Activated effector memory CD4-positive, alpha-beta T cell treated with anti-CD3 and anti-CD28 coated beads, Interleukin-2, amount 50 U/mL, for 16 hours (primary cell): Measurements from ENCODE around the gene PNCK.
"Not testable (repeated sequence)": the region's sequence is repeated elsewhere in the genome, so short reads cannot be mapped to it uniquely, and the experiment has no call there.

Experiments used
- DNase-seq: peaks from one replicate; pipeline ENCODE4 v3.0.0-alpha.2; 2020

PNCK gene

GRCh38 chrX:153685751-153686696 lies 12.4 kb upstream of the PNCK start:
- DNase-seq: no peak

DNA sequence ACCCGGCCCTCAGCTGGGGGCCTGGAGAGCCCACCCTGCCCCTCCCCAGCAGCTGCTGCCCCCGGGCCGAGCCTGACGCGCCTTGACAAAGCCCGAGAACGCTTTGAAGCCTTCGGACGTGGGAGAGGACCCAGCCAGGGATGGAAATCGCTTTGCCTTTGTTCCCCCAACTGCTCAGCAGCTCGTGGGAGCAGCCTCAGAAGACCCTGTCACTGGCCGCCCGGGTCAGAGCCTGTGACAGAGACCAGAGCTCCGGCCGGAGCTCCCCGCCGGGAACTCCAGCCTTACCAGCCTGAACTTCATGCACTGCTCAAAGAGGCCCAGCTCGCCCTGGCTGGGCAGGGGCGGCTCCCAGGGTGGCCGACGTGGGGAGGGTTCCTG lies 11.5 kb upstream of the PNCK start:
- DNase-seq: no peak

DNA sequence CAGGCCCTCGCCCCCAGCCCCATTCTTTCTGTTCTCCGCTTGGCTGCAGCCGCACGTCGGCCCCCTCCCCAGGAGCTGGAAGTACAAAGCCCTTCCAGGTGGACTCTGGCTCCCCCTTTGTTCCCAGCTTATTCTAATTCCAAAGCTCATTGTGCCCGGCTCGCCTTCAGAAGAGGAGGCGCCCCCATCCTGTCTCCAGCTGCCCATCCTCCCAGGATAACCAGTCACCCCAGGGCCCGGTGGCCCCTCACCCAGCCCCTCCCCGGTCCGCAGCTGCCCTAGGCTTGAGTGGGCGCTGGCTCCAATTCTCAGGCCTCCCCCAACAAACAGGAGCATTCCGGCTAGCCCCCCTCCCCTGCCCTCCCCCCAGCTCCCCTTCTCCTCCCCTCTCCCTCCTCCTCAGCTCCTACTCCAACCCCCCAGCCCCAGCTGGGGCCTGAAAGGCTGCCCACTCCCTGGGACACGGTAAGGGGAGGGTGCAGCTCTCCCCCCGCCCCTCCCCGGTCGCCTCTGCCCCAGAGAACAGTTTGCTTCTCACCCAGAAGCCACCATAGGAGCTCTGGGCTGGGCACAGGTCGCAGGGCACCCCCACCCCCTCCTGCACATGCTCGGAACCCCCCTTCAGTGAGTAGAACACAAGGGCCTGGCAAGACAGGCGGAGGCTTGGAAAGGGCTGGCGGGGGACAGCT lies 11.0 kb upstream of the PNCK start:
- DNase-seq: peak; percentile 5

- DNase-seq: not testable (repeated sequence)
These were observed 9.9 kb upstream of the PNCK start for GRCh38 chrX:153683486-153683885.

- DNase-seq: no peak
These were observed 7.6 kb upstream of the PNCK start for GRCh38 chrX:153681175-153681574.

DNA sequence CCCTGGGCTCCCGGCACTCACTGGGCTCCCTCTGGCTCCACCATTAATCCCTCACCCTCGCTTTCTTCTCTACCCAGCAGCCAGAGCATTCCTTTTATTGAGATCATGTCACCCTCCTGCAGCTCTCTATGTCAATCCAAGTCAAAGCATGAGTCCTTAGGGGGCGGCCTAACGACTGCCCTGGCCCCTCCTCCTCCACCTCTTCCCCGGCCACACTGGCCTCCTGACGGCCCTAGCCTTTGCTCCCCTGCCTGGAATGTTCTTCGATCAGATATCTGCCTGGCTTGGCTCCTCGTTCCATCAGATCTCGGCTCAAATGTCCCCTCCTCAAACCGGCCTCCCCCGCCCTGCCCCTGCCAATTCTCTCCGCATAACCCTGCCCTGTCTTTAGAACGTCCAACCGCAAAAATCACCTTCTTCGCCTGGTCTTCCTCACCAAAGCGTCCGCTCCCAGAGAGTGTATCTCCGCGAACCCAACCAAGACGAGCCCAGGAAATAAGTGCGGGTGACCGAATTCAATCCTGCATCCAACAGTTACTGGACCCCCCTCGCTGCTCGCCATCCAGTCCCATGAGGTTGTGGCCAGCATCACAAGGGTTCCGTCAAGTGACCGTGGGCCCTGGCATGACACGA lies 722 bp upstream of the PNCK start:
- no peak for DNase-seq

DNA sequence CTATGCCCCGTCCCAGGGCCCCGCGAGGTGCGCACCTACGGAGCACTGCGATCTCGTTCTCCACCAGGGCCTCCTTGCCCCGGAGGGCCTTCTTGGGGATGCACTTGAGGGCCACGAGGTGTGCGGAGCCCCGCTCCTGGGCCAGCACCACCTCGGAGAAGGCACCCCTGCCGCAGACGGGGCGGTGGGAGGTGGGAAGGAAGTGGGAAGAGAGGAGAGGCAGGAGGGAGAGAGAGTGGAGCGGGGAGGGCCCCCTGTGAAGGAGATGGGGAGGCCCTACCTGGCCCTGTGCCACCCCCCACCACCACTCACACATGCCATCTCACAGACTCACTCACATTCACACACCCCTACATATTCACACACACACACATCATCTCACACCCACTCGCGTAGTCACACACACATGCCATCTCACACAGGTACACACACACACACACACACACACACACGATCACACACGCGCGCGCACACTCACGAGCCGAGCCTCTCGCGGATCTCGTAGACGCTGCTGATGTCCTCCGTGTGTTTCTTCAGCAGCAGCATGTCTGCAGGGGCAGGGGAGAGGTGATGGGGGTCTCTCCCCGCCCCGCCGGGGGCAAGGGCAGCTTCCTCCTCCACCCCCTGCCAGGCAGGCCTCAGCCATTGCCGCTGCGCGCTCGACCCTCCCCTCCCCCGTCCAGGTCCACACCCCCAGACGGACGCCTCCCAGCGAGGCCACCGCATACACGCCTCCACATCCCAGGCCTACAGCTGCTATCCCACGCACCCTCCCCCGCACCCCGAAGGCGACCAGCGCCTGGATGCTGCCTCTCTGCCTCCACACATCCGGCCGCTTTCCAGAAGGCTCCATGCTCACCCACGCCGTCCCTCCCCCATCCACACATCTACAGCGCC lies 834 bp downstream of the PNCK start:
- DNase-seq: no peak

DNA sequence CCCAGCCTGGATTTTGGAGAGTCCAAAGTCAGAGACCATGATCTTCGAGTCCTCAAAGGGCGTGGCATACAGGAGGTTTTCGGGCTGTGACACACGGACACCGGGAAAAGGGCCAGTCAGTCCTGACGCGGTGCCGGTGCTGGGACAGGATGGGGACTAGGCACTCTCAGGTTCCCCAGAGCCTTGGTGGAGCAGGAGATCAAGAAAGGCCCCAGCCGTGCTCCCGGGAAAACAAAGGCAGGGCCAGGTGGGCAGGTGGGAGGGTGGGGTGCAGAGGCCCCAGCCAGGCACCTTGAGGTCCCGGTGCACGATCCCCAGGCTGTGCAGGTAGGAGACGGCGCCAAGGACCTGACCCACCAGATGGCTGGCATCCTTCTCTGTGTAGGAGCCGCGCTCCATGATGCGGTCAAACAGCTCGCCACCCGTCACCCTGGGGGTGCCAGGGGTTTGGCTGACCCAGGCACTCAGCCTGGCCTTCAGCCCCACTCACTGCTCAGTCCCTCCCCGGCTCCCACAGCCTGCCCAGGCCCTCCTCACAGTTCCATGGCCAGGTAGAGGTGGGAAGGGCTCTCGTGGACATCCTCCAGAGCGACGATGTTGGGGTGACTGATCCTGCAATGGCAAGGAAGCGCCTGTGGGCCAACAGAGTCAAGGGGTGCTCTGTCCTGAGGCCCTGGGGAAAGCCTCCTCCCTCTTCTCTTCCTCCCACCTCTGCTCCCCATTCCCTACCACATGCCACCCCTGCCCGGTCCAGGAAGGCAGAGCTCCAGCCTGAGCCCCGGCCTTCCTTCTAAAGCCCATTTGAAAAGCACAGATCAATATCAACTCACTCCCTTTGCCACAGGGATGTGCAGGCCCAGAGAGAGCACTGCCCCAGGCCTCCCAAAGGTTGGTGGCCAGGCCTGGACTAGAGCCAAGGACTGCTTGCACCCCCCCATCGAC lies 1.8 kb downstream of the PNCK start:
- no peak for DNase-seq

DNA sequence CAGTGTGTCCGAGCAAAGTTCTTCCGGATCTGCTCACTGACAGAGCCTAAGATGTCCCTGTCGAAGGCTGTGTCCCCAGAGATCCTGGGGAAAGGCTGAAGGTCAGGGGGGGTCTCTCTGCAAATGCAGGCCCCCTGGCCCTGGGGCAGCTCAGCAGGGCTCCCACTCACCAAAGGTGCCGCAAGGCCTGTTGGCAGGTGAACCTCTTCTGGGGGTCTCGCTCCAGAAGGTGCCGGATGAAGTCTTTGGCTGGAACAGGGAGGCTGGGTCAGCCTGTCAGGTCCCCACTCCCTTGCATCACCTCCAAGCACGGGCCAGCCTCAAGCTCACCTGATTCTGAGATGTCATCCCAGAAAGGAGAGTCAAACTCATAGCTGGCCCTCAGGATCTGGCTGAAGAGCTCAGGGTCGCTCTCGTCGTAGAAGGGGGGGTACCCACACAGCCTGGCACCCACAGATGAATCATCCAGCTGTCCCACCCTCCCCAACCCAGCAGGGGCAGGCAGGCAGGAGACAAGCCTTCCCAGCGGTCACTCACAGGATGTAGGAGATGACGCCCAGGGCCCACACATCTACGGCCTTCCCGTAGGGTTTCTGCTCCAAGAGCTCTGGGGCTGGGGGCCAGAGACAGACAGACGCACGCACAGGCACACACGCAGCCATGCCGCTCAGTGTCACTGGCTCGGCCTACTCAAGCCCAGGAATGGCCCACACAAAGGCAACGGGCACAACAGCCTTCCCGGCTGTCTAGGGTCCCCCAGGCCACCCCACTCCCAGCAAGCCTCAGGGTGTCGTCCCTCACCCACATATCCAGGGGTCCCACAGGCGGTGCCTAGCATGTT lies 2.6 kb downstream of the PNCK start:
- peak; percentile 48 for DNase-seq

DNA sequence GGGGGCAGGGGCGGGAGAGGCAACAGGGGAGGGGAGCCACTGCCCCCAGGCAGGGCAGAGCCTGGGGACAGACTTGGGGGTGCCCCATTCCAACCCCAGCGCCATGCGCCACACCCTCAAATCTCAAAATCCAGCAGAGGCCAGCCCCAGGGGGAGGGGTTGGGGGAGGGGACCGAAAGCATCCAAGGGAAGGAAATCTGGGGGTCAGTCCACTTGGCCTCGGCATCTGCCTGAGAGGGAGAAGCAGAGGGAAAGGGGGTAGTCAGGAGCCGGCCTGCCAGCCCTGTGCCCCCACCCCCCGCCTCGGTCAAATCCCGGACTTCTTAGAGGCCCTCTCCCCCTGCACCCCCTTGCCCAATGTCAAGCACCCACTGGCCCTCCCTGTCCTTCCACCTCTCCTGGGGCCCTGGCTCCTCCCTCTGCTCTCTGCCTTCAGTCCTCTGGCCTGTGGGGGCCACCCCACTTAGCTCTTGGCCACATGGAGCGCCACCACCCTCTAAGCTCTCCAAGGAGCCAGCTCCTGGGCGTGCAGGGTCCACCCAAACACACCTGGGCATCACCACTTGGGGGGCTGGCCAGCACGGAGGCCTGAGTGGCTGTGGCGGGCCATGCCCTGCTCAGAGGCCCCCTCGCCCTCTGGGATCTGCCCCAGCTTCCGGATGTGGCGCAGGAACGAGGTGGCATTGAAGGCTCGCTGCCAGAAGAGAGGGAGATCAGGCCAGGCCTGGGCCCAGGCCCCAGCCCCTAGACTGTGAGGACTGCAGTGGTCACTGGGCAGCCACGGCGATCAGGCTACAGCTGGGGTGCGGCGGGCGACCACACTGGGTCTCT lies 3.5 kb downstream of the PNCK start:
- no peak for DNase-seq

DNA sequence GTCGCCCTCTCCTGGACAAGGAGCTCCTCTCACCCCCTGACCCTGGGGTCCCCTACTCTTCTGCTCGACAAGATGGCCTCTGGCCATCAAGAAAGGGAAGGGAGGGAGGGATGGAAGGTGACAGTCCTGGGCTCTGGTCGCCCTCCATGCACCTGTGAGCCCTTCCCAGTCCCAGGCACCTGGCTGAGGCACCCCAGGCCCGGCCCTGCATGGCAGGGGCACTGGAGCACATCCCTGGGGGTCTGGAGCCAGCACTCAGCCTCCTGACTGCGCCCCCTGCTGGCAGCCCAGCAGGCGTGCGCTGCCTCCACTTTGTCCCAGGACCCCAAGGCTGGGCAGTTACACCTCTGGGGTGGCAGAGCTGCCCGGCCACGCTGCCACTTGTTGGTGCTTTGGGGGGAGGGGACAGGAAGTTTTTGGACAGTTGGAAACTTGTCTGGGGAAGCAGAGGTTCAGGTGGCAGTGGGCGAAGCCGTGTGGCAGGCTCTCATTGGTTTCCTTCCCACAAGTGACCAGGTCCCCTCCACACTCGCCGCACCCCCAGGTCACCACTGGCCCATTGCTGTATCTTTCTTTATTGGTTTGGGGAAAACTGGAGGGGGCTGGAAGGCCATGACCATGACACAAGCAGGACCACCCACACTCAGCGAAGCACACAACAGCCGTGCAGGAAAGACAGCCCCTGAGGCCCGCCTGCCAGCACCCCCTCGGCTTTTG lies 4.3 kb downstream of the PNCK start:
- peak; percentile 82 for DNase-seq

DNA sequence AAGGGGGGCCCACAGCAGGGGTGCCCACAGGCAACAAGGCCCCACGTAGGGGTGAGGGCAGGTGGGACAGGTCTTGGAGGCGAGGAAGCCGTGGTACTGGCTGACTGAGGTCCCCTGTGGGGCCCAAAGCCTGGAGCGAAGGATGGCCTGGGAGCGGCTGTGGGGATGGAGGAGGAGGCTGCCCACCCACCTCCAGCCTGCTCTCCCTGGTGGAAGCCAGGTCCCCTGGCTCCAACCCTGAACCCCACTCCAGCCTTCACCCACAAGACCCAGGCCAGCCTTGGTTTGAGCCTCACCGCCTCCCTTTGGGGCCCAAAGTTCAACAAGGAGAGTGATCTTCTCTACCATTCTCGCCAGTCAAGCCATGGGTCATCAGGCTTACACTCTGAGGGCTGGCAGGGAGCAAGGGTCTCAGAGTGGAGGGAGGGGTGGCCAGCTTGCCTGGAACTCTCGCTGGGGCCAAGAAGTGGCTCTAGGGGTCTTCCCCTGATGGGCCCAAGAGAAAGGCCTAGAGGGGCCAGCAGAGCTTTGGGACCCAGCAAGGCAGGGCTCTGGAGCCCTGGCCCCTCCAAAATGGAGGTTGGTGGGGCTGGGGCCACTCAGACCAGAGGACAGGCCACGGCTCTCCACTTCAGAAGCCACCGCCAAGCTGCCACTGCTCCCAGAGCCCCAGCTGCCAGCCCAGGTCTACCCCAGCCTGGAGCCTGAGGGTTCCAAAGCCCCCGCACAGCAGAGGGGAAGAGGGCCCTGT lies 5.0 kb downstream of the PNCK start:
- DNase-seq: no peak

- peak; percentile 91 for DNase-seq
These were observed 5.6 kb downstream of the PNCK start for GRCh38 chrX:153667956-153668396.

DNA sequence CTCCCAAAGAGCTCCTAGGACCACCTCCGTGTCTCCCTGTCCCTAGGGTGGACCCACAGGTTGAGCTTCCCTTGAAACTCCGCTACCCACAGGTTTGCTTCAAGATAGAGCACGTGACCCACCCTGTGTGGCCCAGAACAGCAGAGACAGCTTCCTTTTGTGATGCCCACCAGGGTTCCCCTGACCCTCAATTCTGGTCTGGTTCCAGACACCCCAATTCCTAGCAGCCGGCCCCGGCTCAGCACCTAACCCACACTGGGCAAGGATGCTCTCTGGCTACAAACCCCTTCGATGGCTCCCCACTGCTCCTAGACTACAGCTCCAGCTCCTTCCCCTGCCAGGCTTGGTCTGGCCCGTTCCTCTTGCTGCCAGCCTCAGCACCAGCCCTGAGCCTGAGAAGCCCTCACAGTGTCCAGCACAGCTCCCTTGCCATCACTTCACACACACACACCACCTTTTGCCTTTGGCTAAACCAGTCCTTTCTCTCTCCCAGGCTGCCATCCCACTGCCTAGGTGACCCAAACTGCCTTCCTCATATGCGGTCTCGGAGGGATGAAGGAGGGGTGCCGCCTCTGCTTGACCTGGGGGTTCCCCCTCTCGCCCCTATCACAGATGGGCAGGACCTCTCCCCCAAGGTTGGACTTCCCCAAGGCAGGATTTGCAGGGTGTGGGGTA lies 6.2 kb downstream of the PNCK start:
- no peak for DNase-seq

- no peak for DNase-seq
These were observed 7.8 kb downstream of the PNCK start for GRCh38 chrX:153665726-153666306.

DNA sequence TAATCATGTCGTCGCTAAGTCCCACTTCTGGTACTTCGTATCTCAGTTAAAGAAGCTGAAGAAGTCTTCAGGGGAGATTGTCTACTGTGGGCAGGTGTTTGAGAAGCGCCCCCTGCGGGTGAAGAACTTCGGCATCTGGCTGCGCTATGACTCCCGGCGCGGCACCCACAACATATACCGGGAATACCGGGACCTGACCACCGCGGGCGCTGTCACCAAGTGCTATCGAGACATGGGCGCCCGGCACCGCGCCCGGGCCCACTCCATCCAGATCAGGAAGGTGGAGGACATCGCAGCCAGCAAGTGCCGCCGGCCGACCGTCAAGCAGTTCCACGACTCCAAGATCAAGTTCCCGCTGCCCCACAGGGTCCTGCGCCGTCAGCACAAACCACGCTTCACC lies 11.3 kb downstream of the PNCK start:
- DNase-seq: peak; percentile 85

DNA sequence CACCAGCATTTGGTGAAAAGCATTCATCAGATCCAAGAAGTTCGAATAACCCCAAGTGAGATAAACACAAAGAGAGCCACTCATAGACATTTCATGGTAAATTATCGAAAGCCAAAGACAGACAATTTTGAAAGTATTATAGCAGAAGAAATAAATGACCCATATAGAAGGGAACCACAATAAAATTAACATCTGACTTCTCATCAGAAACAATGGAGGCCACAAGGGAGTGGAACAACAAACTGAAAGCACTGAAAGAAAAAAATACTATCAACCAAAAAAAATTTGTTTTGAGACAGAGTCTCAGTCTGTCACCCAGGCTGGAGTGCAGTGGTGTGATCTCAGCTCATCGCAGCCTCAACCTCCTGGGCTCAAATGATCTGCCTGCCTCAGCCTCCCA lies 14.3 kb downstream of the PNCK start:
- no peak for DNase-seq
